IMR-90 (cell line): ENCODE measurements around the gene ARFGEF3. TPM values are rescaled to one million over a fixed set of nuclear protein-coding genes. Genes with fewer than 3 reads are reported as not detected.

Experiments used
- ATAC-seq: fragments of 200-7000 bp; cut with Tn5 transposase; 2 replicates; pipeline ENCODE4 v1.9.1; 2020; ENCODE audit warnings: low read depth, mild to moderate bottlenecking, moderate library complexity
- BruUV-seq: library from RNA; stranded (reverse); fragments of 400-500 nt; replicated peaks from 2 replicates; lab custom pipeline; 2021; lab: Mats Ljungman, UMichigan
- CTCF ChIA-PET: fragments of 300-600 bp; formaldehyde crosslinking; extraction: SDS; loops from one replicate; lab custom pipeline; 2021; ENCODE audit warnings: antibody characterized with exemption; lab: Yijun Ruan, JAX
- POLR2A ChIA-PET: fragments of 300-600 bp; sonication (Branson Sonifier 250); formaldehyde crosslinking; loops from one replicate; lab custom pipeline; 2022; ENCODE audit warnings: antibody characterized with exemption; ENCODE audit not compliant: unreplicated experiment; lab: Charles Lee
- DNase-seq: peaks from one replicate; pipeline ENCODE4 v3.0.0; 2013
- H2AFZ ChIP-seq: replicated peaks from 2 replicates; pipeline ENCODE3; 2013; ENCODE audit warnings: low read length, mild to moderate bottlenecking; ENCODE audit not compliant: poor library complexity
- H2AK5ac ChIP-seq: 2 replicates; pipeline ENCODE4 v1.6.1; 2013; ENCODE audit warnings: low read depth, low read length, inconsistent platforms
- H2AK9ac ChIP-seq: replicated peaks from 2 replicates; pipeline ENCODE3; 2013; ENCODE audit warnings: mild to moderate bottlenecking, low read depth, low read length, moderate library complexity; ENCODE audit not compliant: poor library complexity
- H2BK120ac ChIP-seq: 2 replicates; pipeline ENCODE4 v1.6.1; 2013; ENCODE audit warnings: low read depth, low read length, inconsistent platforms
- H2BK15ac ChIP-seq: 3 replicates; pipeline ENCODE4 v1.6.1; 2013; ENCODE audit warnings: low read depth, low read length, inconsistent platforms
- H2BK20ac ChIP-seq: 2 replicates; pipeline ENCODE4 v1.6.1; 2013; ENCODE audit warnings: low read depth, mild to moderate bottlenecking, inconsistent platforms, low read length, moderate library complexity
- H2BK5ac ChIP-seq: 2 replicates; pipeline ENCODE4 v1.6.1; 2013; ENCODE audit warnings: mild to moderate bottlenecking, low read depth, low read length, inconsistent platforms; ENCODE audit not compliant: poor library complexity, severe bottlenecking
- H3K14ac ChIP-seq: replicated peaks from 2 replicates; pipeline ENCODE4 v1.6.1; 2013; ENCODE audit warnings: low read depth, low read length, inconsistent platforms
- H3K18ac ChIP-seq: 2 replicates; pipeline ENCODE4 v1.6.1; 2013; ENCODE audit warnings: low read depth, low read length, control low read depth
- H3K23ac ChIP-seq: 2 replicates; pipeline ENCODE4 v1.6.1; 2013; ENCODE audit warnings: low read depth, low read length, inconsistent platforms
- H3K27ac ChIP-seq: 2 replicates; pipeline ENCODE4 v1.5.1; 2013; ENCODE audit warnings: mild to moderate bottlenecking, control low read depth, low read length; ENCODE audit not compliant: insufficient read depth
- H3K27me3 ChIP-seq: 2 replicates; pipeline ENCODE4 v1.6.1; 2013; ENCODE audit warnings: low read length; ENCODE audit not compliant: control insufficient read depth, insufficient read depth
- H3K36me3 ChIP-seq: 2 replicates; pipeline ENCODE4 v1.6.1; 2013; ENCODE audit warnings: low read length, mixed read lengths; ENCODE audit not compliant: control insufficient read depth, insufficient read depth
- H3K4ac ChIP-seq: 2 replicates; pipeline ENCODE4 v1.6.1; 2013; ENCODE audit warnings: low read depth, low read length, inconsistent platforms
- H3K4me1 ChIP-seq: 2 replicates; pipeline ENCODE4 v1.6.1; 2013; ENCODE audit warnings: low read length, mixed read lengths; ENCODE audit not compliant: control insufficient read depth, insufficient read depth
- H3K4me2 ChIP-seq: 2 replicates; pipeline ENCODE4 v1.6.1; 2013; ENCODE audit warnings: low read depth, mild to moderate bottlenecking, control low read depth, low read length, moderate library complexity
- H3K4me3 ChIP-seq: 2 replicates; pipeline ENCODE4 v1.5.1; 2013; ENCODE audit warnings: low read depth, mild to moderate bottlenecking, control low read depth, low read length, moderate library complexity; ENCODE audit not compliant: insufficient read depth
- H3K56ac ChIP-seq: 2 replicates; pipeline ENCODE4 v1.6.1; 2013; ENCODE audit warnings: low read length, inconsistent platforms; ENCODE audit not compliant: insufficient read depth; ENCODE audit errors: extremely low read depth
- H3K79me1 ChIP-seq, 2 experiments: 2 replicates each; pipeline ENCODE4 v1.6.1; 2013; ENCODE audit warnings: low read length in 2 of 2, inconsistent platforms in 1 of 2, low read depth in 1 of 2
- H3K9ac ChIP-seq: 2 replicates; pipeline ENCODE4 v1.6.1; 2013; ENCODE audit warnings: low read depth, low read length, control low read depth
- H3K9me1 ChIP-seq: 2 replicates; pipeline ENCODE4 v1.6.1; 2013; ENCODE audit warnings: low read length, inconsistent platforms; ENCODE audit not compliant: insufficient read depth
- H3K9me3 ChIP-seq: 2 replicates; pipeline ENCODE4 v1.6.1; 2013; ENCODE audit warnings: low read length; ENCODE audit not compliant: control insufficient read depth, insufficient read depth
- H4K20me1 ChIP-seq: 2 replicates; pipeline ENCODE4 v1.6.1; 2013; ENCODE audit warnings: low read length, inconsistent platforms; ENCODE audit not compliant: insufficient read depth
- H4K5ac ChIP-seq: 2 replicates; pipeline ENCODE4 v1.6.1; 2013; ENCODE audit warnings: mild to moderate bottlenecking, low read depth, low read length, control low read depth
- H4K8ac ChIP-seq, 2 experiments: 2 replicates each; pipeline ENCODE4 v1.6.1; 2013; ENCODE audit warnings: low read depth in 2 of 2, low read length in 2 of 2, control low read depth in 1 of 2, inconsistent platforms in 1 of 2
- H4K91ac ChIP-seq: 2 replicates; pipeline ENCODE4 v1.6.1; 2013; ENCODE audit warnings: low read depth, low read length, inconsistent platforms; ENCODE audit not compliant: insufficient read depth
- CEBPB ChIP-seq: IDR thresholded peaks from 2 replicates; pipeline ENCODE4 v1.6.1; 2012; ENCODE audit warnings: low read depth, low read length, improper control_type of control experiment
- CHD1 ChIP-seq: IDR thresholded peaks from 2 replicates; pipeline ENCODE4 v1.6.1; 2012; ENCODE audit warnings: low read depth, low read length, improper control_type of control experiment
- RAD21 ChIP-seq: IDR thresholded peaks from 2 replicates; pipeline ENCODE4 v1.6.1; 2012; ENCODE audit warnings: low read length, improper control_type of control experiment
- SMC3 ChIP-seq: fragments of 150-350 bp; IDR thresholded peaks from 2 replicates; pipeline ENCODE4 v1.6.1; 2016; ENCODE audit warnings: low read depth, mild to moderate bottlenecking, antibody characterized with exemption, low read length, moderate library complexity
- WGBS, 2 experiments: methylation state at CpG; one replicate each; pipeline versions ENCODE4 v1.1.5 to v1.1.7; 2013; ENCODE audit warnings: missing lambda C conversion rate in 2 of 2; ENCODE audit not compliant: insufficient read length in 1 of 2; ENCODE audit errors: extremely low coverage in 2 of 2; 5-methylcytosine and 5-hydroxymethylcytosine counted together
- dilution Hi-C: fragments of 300-500 bp; cut with HindIII; formaldehyde crosslinking; loops from one replicate; pipeline ENCODE4 v1.14.3; 2018; ENCODE audit warnings: low sequenced_read_pairs; ENCODE audit not compliant: unreplicated experiment
- in situ Hi-C: fragments of 300-500 bp; cut with MboI; formaldehyde crosslinking; loops from 3 replicates; pipeline ENCODE4 v1.14.3; 2019; ENCODE audit warnings: low sequenced_read_pairs, inconsistent platforms, mixed read lengths
- intact Hi-C: fragments of 100-400 bp; cut with micrococcal nuclease; formaldehyde crosslinking; loops from 2 replicates; pipeline ENCODE4 v1.10.0; 2022
- polyA plus RNA-seq, 3 experiments: library from polyadenylated mRNA; depleted of rRNA; stranded (reverse); fragments of >200 nt; gene quantifications; 2 replicates each; pipeline ENCODE4 v1.2.3, GENCODE V29; 2012; ENCODE audit warnings: low replicate concordance in 1 of 3
- total RNA-seq: library from RNA; depleted of rRNA; stranded (reverse); fragments of >200 nt; gene quantifications from 2 replicates; pipeline ENCODE4 v1.2.3, GENCODE V29; 2012
- TF ChIP-seq, protein P1 (sequence below): fragments of 150-350 bp; IDR thresholded peaks from 2 replicates; pipeline ENCODE4 v1.6.1; 2016; ENCODE audit warnings: low read depth, mild to moderate bottlenecking, low read length, moderate library complexity, borderline replicate concordance

The ARFGEF3 gene
- total and polyA plus RNA-seq, 2 of the 4 experiments (the other 2 are of a cell fraction) = under 0.01 to 0.02 TPM

GRCh38 chr6:138371720-138372119 lies 210.0 kb downstream of the ARFGEF3 start:
- no peak overlapping the region for H2AK5ac ChIP-seq
- H3K79me1 ChIP-seq = no peaks in the 10 kb centered on the region
- no peaks in the 10 kb centered on the region for H3K4me1 ChIP-seq
- ATAC-seq (no peak), DNase-seq (no peak)
- H3K36me3 ChIP-seq = no peaks in the 10 kb centered on the region
- WGBS, 2 experiments = 17% methylated on average over 2 of the region's 3 CpGs; no CpG with 5 or more reads in 1 of the 2 experiments
- dilution Hi-C loops = no loop called here
- H2AFZ ChIP-seq = no peak overlapping the region
- ChIA-PET CTCF (interaction anchor here (1.6 kb wide), 1 partner anchor 11 kb away, joined by 4 read pairs; no protein-coding TSS in a partner anchor), POLR2A (no interaction called here)
- H3K4me3 ChIP-seq = no peak overlapping the region
- H4K8ac ChIP-seq = no peak overlapping the region
- in situ Hi-C loops = no loop called here
- TF ChIP-seq, protein P1, sequence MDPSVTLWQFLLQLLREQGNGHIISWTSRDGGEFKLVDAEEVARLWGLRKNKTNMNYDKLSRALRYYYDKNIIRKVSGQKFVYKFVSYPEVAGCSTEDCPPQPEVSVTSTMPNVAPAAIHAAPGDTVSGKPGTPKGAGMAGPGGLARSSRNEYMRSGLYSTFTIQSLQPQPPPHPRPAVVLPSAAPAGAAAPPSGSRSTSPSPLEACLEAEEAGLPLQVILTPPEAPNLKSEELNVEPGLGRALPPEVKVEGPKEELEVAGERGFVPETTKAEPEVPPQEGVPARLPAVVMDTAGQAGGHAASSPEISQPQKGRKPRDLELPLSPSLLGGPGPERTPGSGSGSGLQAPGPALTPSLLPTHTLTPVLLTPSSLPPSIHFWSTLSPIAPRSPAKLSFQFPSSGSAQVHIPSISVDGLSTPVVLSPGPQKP = no peak
- TF ChIP-seq SMC3 (no peak), CEBPB (no peak), CHD1 (no peak), RAD21 (no peak)
- H3K56ac ChIP-seq = no peak overlapping the region
- H3K9me1 ChIP-seq = no peaks in the 10 kb centered on the region
- H3K23ac ChIP-seq = no peak overlapping the region
- peaks cover 6% of the 10 kb centered on the region; the same call in 1 of the 2 replicates for H3K27me3 ChIP-seq
- no peak overlapping the region for H2AK9ac ChIP-seq
- no peak overlapping the region for H3K27ac ChIP-seq
- no peak overlapping the region for H2BK15ac ChIP-seq
- no peak overlapping the region for H3K9ac ChIP-seq
- no peak overlapping the region for H4K91ac ChIP-seq
- H2BK20ac ChIP-seq = no peak overlapping the region
- no peak overlapping the region for H2BK5ac ChIP-seq
- H3K14ac ChIP-seq = no peak overlapping the region
- no TSS peak for BruUV-seq
- H3K4me2 ChIP-seq = no peak overlapping the region
- H2BK120ac ChIP-seq = no peak overlapping the region
- H4K20me1 ChIP-seq = no peaks in the 10 kb centered on the region
- H3K4ac ChIP-seq = no peak overlapping the region
- intact Hi-C loops = no loop called here
- H3K9me3 ChIP-seq = no peaks in the 10 kb centered on the region
- H3K18ac ChIP-seq = no peak overlapping the region
- no peak overlapping the region for H4K5ac ChIP-seq
